Calu3 (cell line): ENCODE results near the gene ATG2B. TPM values are rescaled to one million over a fixed set of nuclear protein-coding genes. Genes with fewer than 3 reads are reported as not detected.

Source experiments
- BruUV-seq: library from RNA; stranded (reverse); fragments of 400-500 nt; replicated peaks from 2 replicates; lab custom pipeline; 2021; lab: Mats Ljungman, UMichigan
- CTCF ChIA-PET: fragments of 300-600 bp; sonication (Branson Sonifier 250); formaldehyde crosslinking; loops from one replicate; lab custom pipeline; 2022; ENCODE audit warnings: antibody characterized with exemption; lab: Charles Lee
- DNase-seq: peaks from one replicate; pipeline ENCODE4 v3.0.0; 2022
- H3K27ac Mint-ChIP-seq: one replicate; pipeline ENCODE4 v1.8.0; 2022; ENCODE audit warnings: mixed read lengths; ENCODE audit not compliant: unreplicated experiment
- H3K27me3 Mint-ChIP-seq: one replicate; pipeline ENCODE4 v1.8.0; 2022; ENCODE audit warnings: mixed read lengths; ENCODE audit not compliant: unreplicated experiment
- H3K36me3 Mint-ChIP-seq: one replicate; pipeline ENCODE4 v1.8.0; 2022; ENCODE audit warnings: mild to moderate bottlenecking, moderate library complexity, mixed read lengths; ENCODE audit not compliant: insufficient read depth, unreplicated experiment
- H3K4me1 Mint-ChIP-seq: one replicate; pipeline ENCODE4 v1.8.0; 2022; ENCODE audit warnings: mild to moderate bottlenecking, low read depth, mixed read lengths; ENCODE audit not compliant: unreplicated experiment
- H3K4me3 Mint-ChIP-seq: one replicate; pipeline ENCODE4 v1.8.0; 2022; ENCODE audit warnings: mild to moderate bottlenecking, low read depth, moderate library complexity, mixed read lengths; ENCODE audit not compliant: unreplicated experiment
- H3K9me3 Mint-ChIP-seq: one replicate; pipeline ENCODE4 v1.8.0; 2022; ENCODE audit warnings: low read depth, mixed read lengths; ENCODE audit not compliant: unreplicated experiment
- intact Hi-C: fragments of 100-400 bp; cut with micrococcal nuclease; formaldehyde crosslinking; loops from one replicate; pipeline ENCODE4 v1.10.0; 2022; ENCODE audit not compliant: unreplicated experiment
- total RNA-seq: library from RNA; stranded (reverse); gene quantifications from 2 replicates; pipeline ENCODE4 v1.2.3, GENCODE V29; 2022
- TF ChIP-seq, protein P1 (sequence below): fragments of 200-600 bp; IDR thresholded peaks from one replicate; pipeline ENCODE4 v1.8.0; 2022; ENCODE audit warnings: antibody characterized with exemption; ENCODE audit not compliant: unreplicated experiment

Gene ATG2B
- total RNA-seq, 1 experiment from 2014 or later, result 14.5 TPM

DNA sequence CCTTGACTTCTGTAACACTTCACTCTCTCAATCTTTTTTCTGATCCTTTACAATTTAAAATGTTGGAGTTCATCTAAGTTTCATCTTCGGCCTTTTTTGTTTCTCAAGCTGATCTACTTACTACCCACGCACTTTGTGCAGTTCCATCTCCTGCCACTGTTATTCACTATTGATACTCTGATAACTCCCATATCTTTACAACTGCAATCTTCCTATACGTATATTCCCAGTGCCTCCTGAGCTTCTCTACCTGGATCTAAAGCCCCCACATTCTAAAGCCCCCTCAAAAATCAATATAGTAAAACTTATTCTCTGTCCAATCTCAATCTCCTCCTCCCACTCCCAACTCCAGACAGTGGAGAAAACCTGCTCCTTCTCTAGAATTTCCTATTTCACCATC lies 5.9 kb downstream of the ATG2B start:
- no peaks in the 10 kb centered on the region for H3K27me3 Mint-ChIP-seq
- CTCF ChIA-PET, result no interaction called here
- H3K27ac Mint-ChIP-seq, result no peak overlapping the region
- BruUV-seq, result no TSS peak
- H3K4me3 Mint-ChIP-seq, result no peak overlapping the region
- intact Hi-C loops, result no loop called here
- DNase-seq, result no peak
- peaks cover 4% of the 10 kb centered on the region for H3K36me3 Mint-ChIP-seq
- H3K9me3 Mint-ChIP-seq, result no peaks in the 10 kb centered on the region
- TF ChIP-seq, protein P1, sequence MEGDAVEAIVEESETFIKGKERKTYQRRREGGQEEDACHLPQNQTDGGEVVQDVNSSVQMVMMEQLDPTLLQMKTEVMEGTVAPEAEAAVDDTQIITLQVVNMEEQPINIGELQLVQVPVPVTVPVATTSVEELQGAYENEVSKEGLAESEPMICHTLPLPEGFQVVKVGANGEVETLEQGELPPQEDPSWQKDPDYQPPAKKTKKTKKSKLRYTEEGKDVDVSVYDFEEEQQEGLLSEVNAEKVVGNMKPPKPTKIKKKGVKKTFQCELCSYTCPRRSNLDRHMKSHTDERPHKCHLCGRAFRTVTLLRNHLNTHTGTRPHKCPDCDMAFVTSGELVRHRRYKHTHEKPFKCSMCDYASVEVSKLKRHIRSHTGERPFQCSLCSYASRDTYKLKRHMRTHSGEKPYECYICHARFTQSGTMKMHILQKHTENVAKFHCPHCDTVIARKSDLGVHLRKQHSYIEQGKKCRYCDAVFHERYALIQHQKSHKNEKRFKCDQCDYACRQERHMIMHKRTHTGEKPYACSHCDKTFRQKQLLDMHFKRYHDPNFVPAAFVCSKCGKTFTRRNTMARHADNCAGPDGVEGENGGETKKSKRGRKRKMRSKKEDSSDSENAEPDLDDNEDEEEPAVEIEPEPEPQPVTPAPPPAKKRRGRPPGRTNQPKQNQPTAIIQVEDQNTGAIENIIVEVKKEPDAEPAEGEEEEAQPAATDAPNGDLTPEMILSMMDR, result no peak
- no peaks in the 10 kb centered on the region for H3K4me1 Mint-ChIP-seq

DNA sequence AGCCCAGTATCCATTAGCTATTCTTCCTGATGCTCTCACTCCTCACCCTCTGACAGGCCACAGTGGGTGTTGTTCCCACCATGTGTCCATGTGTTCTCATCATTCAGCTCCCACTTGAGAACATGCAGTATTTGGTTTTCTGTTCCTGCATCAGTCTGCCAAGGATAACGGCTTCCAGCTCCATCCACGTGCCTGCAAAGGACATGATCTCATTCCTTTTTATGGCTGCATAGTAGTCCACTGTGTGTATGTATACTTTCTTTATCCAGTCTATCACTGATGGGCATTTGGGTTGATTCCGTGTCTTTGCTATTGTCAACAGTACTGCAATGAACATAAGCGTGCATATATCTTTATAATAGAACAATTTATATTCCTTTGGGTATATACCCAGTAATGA lies 8.9 kb downstream of the ATG2B start:
- Mint-ChIP-seq H3K36me3 (no peaks in the 10 kb centered on the region), H3K27me3 (no peaks in the 10 kb centered on the region), H3K9me3 (no peaks in the 10 kb centered on the region), H3K4me3 (no peak overlapping the region), H3K4me1 (no peaks in the 10 kb centered on the region), H3K27ac (no peak overlapping the region)
- BruUV-seq, result no TSS peak
- CTCF ChIA-PET, result no interaction called here
- TF ChIP-seq, protein P1, result no peak
- intact Hi-C loops, result no loop called here
- no peak for DNase-seq

DNA sequence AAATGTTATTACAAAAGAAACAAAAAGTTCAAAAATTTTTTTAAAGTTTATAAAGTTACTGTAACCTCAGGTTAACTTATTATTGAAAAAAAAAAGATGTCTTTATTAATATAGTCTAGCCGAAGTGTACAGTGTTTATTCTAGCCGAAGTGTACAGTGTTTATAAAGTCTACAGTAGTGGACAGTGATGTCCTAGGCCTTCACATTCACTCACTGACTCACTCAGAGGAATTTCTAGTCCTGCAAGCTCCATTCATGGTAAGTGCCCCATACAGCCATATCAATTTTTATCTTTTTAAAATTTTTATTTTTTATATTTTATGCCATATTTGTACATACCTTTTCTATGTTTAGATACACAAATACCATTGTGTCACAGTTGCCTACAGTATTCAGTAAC lies 10.4 kb downstream of the ATG2B start:
- intact Hi-C loops, result no loop called here
- Mint-ChIP-seq H3K4me3 (no peak overlapping the region), H3K4me1 (no peaks in the 10 kb centered on the region), H3K36me3 (no peaks in the 10 kb centered on the region), H3K27me3 (no peaks in the 10 kb centered on the region), H3K27ac (no peak overlapping the region), H3K9me3 (no peaks in the 10 kb centered on the region)
- CTCF ChIA-PET, result no interaction called here
- TF ChIP-seq, protein P1, result no peak
- BruUV-seq, result no TSS peak
- DNase-seq, result no peak

DNA sequence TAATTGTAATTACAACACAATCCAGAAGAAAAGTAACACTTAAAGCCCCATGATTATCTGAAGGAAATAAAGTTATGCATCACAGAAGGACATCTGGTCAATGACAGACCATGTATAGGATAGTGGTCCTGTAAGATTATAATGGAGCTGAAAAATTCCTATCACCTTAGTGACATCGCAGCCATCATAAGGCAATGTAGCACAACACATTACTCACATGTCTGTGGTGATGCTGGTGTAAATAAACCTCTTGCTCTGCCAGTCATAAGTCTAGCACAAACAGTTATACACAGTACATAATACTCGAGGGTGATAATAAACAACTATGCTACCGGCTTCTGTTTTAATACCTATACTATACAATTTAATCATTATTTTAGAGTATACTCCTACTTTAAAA lies 11.2 kb downstream of the ATG2B start:
- CTCF ChIA-PET, result interaction anchor here (0.7 kb wide), 1 partner anchor 9 kb away, joined by 3 read pairs; no protein-coding TSS in a partner anchor
- TF ChIP-seq, protein P1, result no peak
- no peak overlapping the region for H3K27ac Mint-ChIP-seq
- no TSS peak for BruUV-seq
- H3K27me3 Mint-ChIP-seq, result no peaks in the 10 kb centered on the region
- intact Hi-C loops, result no loop called here
- no peaks in the 10 kb centered on the region for H3K36me3 Mint-ChIP-seq
- H3K4me3 Mint-ChIP-seq, result no peak overlapping the region
- no peak for DNase-seq
- no peaks in the 10 kb centered on the region for H3K9me3 Mint-ChIP-seq
- no peaks in the 10 kb centered on the region for H3K4me1 Mint-ChIP-seq
